IMR-90 (cell line): ENCODE results near the gene PHACTR2. TPM values are rescaled to one million over a fixed set of nuclear protein-coding genes. Genes with fewer than 3 reads are reported as not detected.

ENCODE experiments used
- ATAC-seq: fragments of 200-7000 bp; cut with Tn5 transposase; 2 replicates; pipeline ENCODE4 v1.9.1; 2020; ENCODE audit warnings: low read depth, mild to moderate bottlenecking, moderate library complexity
- BruUV-seq: library from RNA; stranded (reverse); fragments of 400-500 nt; replicated peaks from 2 replicates; lab custom pipeline; 2021; lab: Mats Ljungman, UMichigan
- CTCF ChIA-PET: fragments of 300-600 bp; formaldehyde crosslinking; extraction: SDS; loops from one replicate; lab custom pipeline; 2021; ENCODE audit warnings: antibody characterized with exemption; lab: Yijun Ruan, JAX
- POLR2A ChIA-PET: fragments of 300-600 bp; sonication (Branson Sonifier 250); formaldehyde crosslinking; loops from one replicate; lab custom pipeline; 2022; ENCODE audit warnings: antibody characterized with exemption; ENCODE audit not compliant: unreplicated experiment; lab: Charles Lee
- DNase-seq: peaks from one replicate; pipeline ENCODE4 v3.0.0; 2013
- H2AFZ ChIP-seq: replicated peaks from 2 replicates; pipeline ENCODE3; 2013; ENCODE audit warnings: low read length, mild to moderate bottlenecking; ENCODE audit not compliant: poor library complexity
- H2AK5ac ChIP-seq: 2 replicates; pipeline ENCODE4 v1.6.1; 2013; ENCODE audit warnings: low read depth, low read length, inconsistent platforms
- H2AK9ac ChIP-seq: replicated peaks from 2 replicates; pipeline ENCODE3; 2013; ENCODE audit warnings: mild to moderate bottlenecking, low read depth, low read length, moderate library complexity; ENCODE audit not compliant: poor library complexity
- H2BK120ac ChIP-seq: 2 replicates; pipeline ENCODE4 v1.6.1; 2013; ENCODE audit warnings: low read depth, low read length, inconsistent platforms
- H2BK15ac ChIP-seq: 3 replicates; pipeline ENCODE4 v1.6.1; 2013; ENCODE audit warnings: low read depth, low read length, inconsistent platforms
- H2BK20ac ChIP-seq: 2 replicates; pipeline ENCODE4 v1.6.1; 2013; ENCODE audit warnings: low read depth, mild to moderate bottlenecking, inconsistent platforms, low read length, moderate library complexity
- H2BK5ac ChIP-seq: 2 replicates; pipeline ENCODE4 v1.6.1; 2013; ENCODE audit warnings: mild to moderate bottlenecking, low read depth, low read length, inconsistent platforms; ENCODE audit not compliant: poor library complexity, severe bottlenecking
- H3K14ac ChIP-seq: replicated peaks from 2 replicates; pipeline ENCODE4 v1.6.1; 2013; ENCODE audit warnings: low read depth, low read length, inconsistent platforms
- H3K18ac ChIP-seq: 2 replicates; pipeline ENCODE4 v1.6.1; 2013; ENCODE audit warnings: low read depth, low read length, control low read depth
- H3K23ac ChIP-seq: 2 replicates; pipeline ENCODE4 v1.6.1; 2013; ENCODE audit warnings: low read depth, low read length, inconsistent platforms
- H3K27ac ChIP-seq: 2 replicates; pipeline ENCODE4 v1.5.1; 2013; ENCODE audit warnings: mild to moderate bottlenecking, control low read depth, low read length; ENCODE audit not compliant: insufficient read depth
- H3K27me3 ChIP-seq: 2 replicates; pipeline ENCODE4 v1.6.1; 2013; ENCODE audit warnings: low read length; ENCODE audit not compliant: control insufficient read depth, insufficient read depth
- H3K36me3 ChIP-seq: 2 replicates; pipeline ENCODE4 v1.6.1; 2013; ENCODE audit warnings: low read length, mixed read lengths; ENCODE audit not compliant: control insufficient read depth, insufficient read depth
- H3K4ac ChIP-seq: 2 replicates; pipeline ENCODE4 v1.6.1; 2013; ENCODE audit warnings: low read depth, low read length, inconsistent platforms
- H3K4me1 ChIP-seq: 2 replicates; pipeline ENCODE4 v1.6.1; 2013; ENCODE audit warnings: low read length, mixed read lengths; ENCODE audit not compliant: control insufficient read depth, insufficient read depth
- H3K4me2 ChIP-seq: 2 replicates; pipeline ENCODE4 v1.6.1; 2013; ENCODE audit warnings: low read depth, mild to moderate bottlenecking, control low read depth, low read length, moderate library complexity
- H3K4me3 ChIP-seq: 2 replicates; pipeline ENCODE4 v1.5.1; 2013; ENCODE audit warnings: low read depth, mild to moderate bottlenecking, control low read depth, low read length, moderate library complexity; ENCODE audit not compliant: insufficient read depth
- H3K56ac ChIP-seq: 2 replicates; pipeline ENCODE4 v1.6.1; 2013; ENCODE audit warnings: low read length, inconsistent platforms; ENCODE audit not compliant: insufficient read depth; ENCODE audit errors: extremely low read depth
- H3K79me1 ChIP-seq, 2 experiments: 2 replicates each; pipeline ENCODE4 v1.6.1; 2013; ENCODE audit warnings: low read length in 2 of 2, inconsistent platforms in 1 of 2, low read depth in 1 of 2
- H3K9ac ChIP-seq: 2 replicates; pipeline ENCODE4 v1.6.1; 2013; ENCODE audit warnings: low read depth, low read length, control low read depth
- H3K9me1 ChIP-seq: 2 replicates; pipeline ENCODE4 v1.6.1; 2013; ENCODE audit warnings: low read length, inconsistent platforms; ENCODE audit not compliant: insufficient read depth
- H3K9me3 ChIP-seq: 2 replicates; pipeline ENCODE4 v1.6.1; 2013; ENCODE audit warnings: low read length; ENCODE audit not compliant: control insufficient read depth, insufficient read depth
- H4K20me1 ChIP-seq: 2 replicates; pipeline ENCODE4 v1.6.1; 2013; ENCODE audit warnings: low read length, inconsistent platforms; ENCODE audit not compliant: insufficient read depth
- H4K5ac ChIP-seq: 2 replicates; pipeline ENCODE4 v1.6.1; 2013; ENCODE audit warnings: mild to moderate bottlenecking, low read depth, low read length, control low read depth
- H4K8ac ChIP-seq, 2 experiments: 2 replicates each; pipeline ENCODE4 v1.6.1; 2013; ENCODE audit warnings: low read depth in 2 of 2, low read length in 2 of 2, control low read depth in 1 of 2, inconsistent platforms in 1 of 2
- H4K91ac ChIP-seq: 2 replicates; pipeline ENCODE4 v1.6.1; 2013; ENCODE audit warnings: low read depth, low read length, inconsistent platforms; ENCODE audit not compliant: insufficient read depth
- CHD1 ChIP-seq: IDR thresholded peaks from 2 replicates; pipeline ENCODE4 v1.6.1; 2012; ENCODE audit warnings: low read depth, low read length, improper control_type of control experiment
- FOS ChIP-seq: fragments of 150-350 bp; IDR thresholded peaks from 2 replicates; pipeline ENCODE4 v1.6.1; 2016; ENCODE audit warnings: low read depth, low read length
- MAFK ChIP-seq: IDR thresholded peaks from 2 replicates; pipeline ENCODE4 v1.6.1; 2012; ENCODE audit warnings: low read depth, low read length, improper control_type of control experiment
- NFE2L2 ChIP-seq: fragments of 150-350 bp; IDR thresholded peaks from 2 replicates; pipeline ENCODE4 v1.6.1; 2016; ENCODE audit warnings: low read depth, mild to moderate bottlenecking, low read length
- POLR2A ChIP-seq: IDR thresholded peaks from 2 replicates; pipeline ENCODE4 v1.6.1; 2012; ENCODE audit warnings: mild to moderate bottlenecking, low read depth, low read length
- RAD21 ChIP-seq: IDR thresholded peaks from 2 replicates; pipeline ENCODE4 v1.6.1; 2012; ENCODE audit warnings: low read length, improper control_type of control experiment
- SMC3 ChIP-seq: fragments of 150-350 bp; IDR thresholded peaks from 2 replicates; pipeline ENCODE4 v1.6.1; 2016; ENCODE audit warnings: low read depth, mild to moderate bottlenecking, antibody characterized with exemption, low read length, moderate library complexity
- USF2 ChIP-seq: fragments of 150-350 bp; IDR thresholded peaks from 2 replicates; pipeline ENCODE4 v1.6.1; 2017; ENCODE audit warnings: mild to moderate bottlenecking, antibody characterized with exemption, low read length, low read depth
- WGBS, 2 experiments: methylation state at CpG; one replicate each; pipeline versions ENCODE4 v1.1.5 to v1.1.7; 2013; ENCODE audit warnings: missing lambda C conversion rate in 2 of 2; ENCODE audit not compliant: insufficient read length in 1 of 2; ENCODE audit errors: extremely low coverage in 2 of 2; 5-methylcytosine and 5-hydroxymethylcytosine counted together
- dilution Hi-C: fragments of 300-500 bp; cut with HindIII; formaldehyde crosslinking; loops from one replicate; pipeline ENCODE4 v1.14.3; 2018; ENCODE audit warnings: low sequenced_read_pairs; ENCODE audit not compliant: unreplicated experiment
- in situ Hi-C: fragments of 300-500 bp; cut with MboI; formaldehyde crosslinking; loops from 3 replicates; pipeline ENCODE4 v1.14.3; 2019; ENCODE audit warnings: low sequenced_read_pairs, inconsistent platforms, mixed read lengths
- intact Hi-C: fragments of 100-400 bp; cut with micrococcal nuclease; formaldehyde crosslinking; loops from 2 replicates; pipeline ENCODE4 v1.10.0; 2022
- polyA plus RNA-seq, 3 experiments: library from polyadenylated mRNA; depleted of rRNA; stranded (reverse); fragments of >200 nt; gene quantifications; 2 replicates each; pipeline ENCODE4 v1.2.3, GENCODE V29; 2012; ENCODE audit warnings: low replicate concordance in 1 of 3
- total RNA-seq: library from RNA; depleted of rRNA; stranded (reverse); fragments of >200 nt; gene quantifications from 2 replicates; pipeline ENCODE4 v1.2.3, GENCODE V29; 2012

Gene PHACTR2
- total and polyA plus RNA-seq, 2 of the 4 experiments (the other 2 are of a cell fraction): 14.5 to 74.2 TPM

GRCh38 chr6:143823548-143823947 is 145.8 kb downstream of the PHACTR2 start:
- ChIA-PET POLR2A (no interaction called here), CTCF (interaction anchor here (0.9 kb wide), 1 partner anchor 14 kb away, joined by 3 read pairs; no protein-coding TSS in a partner anchor)
- intact Hi-C loops (no loop called here), in situ Hi-C loops (no loop called here), dilution Hi-C loops (no loop called here)
- Histone ChIP-seq H2AK5ac (peak overlapping the region; percentile 43; the same call in 1 of the 2 replicates), H4K8ac (no peak overlapping the region), H2BK15ac (no peak overlapping the region), H3K9ac (no peak overlapping the region), H3K27me3 (no peaks in the 10 kb centered on the region), H4K91ac (no peak overlapping the region), H3K56ac (no peak overlapping the region), H3K36me3 (peaks cover 15% of the 10 kb centered on the region), H3K4me1 (peaks cover 10% of the 10 kb centered on the region), H4K20me1 (no peaks in the 10 kb centered on the region), H2BK20ac (no peak overlapping the region), H3K14ac (no peak overlapping the region), H3K9me1 (peaks cover 9% of the 10 kb centered on the region), H3K4me2 (no peak overlapping the region), H2BK5ac (no peak overlapping the region), H2BK120ac (no peak overlapping the region), H3K4ac (0 out of 2 replicates have a peak overlapping the region, but pooled peaks have one; percentile 19), H3K27ac (no peak overlapping the region), H2AFZ (no peak overlapping the region), H3K79me1 (peaks cover 0 to 18% of the 10 kb centered on the region in 2 experiments; a peak in 3 of 4 replicates), H4K5ac (no peak overlapping the region), H3K18ac (no peak overlapping the region), H3K4me3 (no peak overlapping the region), H2AK9ac (no peak overlapping the region), H3K9me3 (no peaks in the 10 kb centered on the region), H3K23ac (0 out of 2 replicates have a peak overlapping the region, but pooled peaks have one; percentile 5)
- no TSS peak for BruUV-seq
- ATAC-seq (no peak), DNase-seq (peak; percentile 33)
- TF ChIP-seq POLR2A: no peak
- TF ChIP-seq RAD21: no peak
- TF ChIP-seq CHD1: no peak
- no peak for TF ChIP-seq MAFK
- TF ChIP-seq USF2: no peak
- no peak for TF ChIP-seq NFE2L2
- TF ChIP-seq FOS: no peak
- no peak for TF ChIP-seq SMC3
- whole genome bisulfite sequencing, 2 experiments: 100% methylated on average over 2 of the region's 6 CpGs; no CpG with 5 or more reads in 1 of the 2 experiments
